HCT116 (cell line): Measurements from ENCODE around the gene DCAF17.

ENCODE experiments used
- EZH2 ChIP-seq: fragments of 200-600 bp; sonication (generic); IDR thresholded peaks from 2 replicates; pipeline ENCODE4 v1.6.1; 2017; ENCODE audit warnings: antibody characterized with exemption, mixed run types
- POLR2A ChIP-seq: IDR thresholded peaks from 2 replicates; pipeline ENCODE4 v1.7.0; 2011; ENCODE audit warnings: borderline replicate concordance; ENCODE audit not compliant: insufficient read depth, insufficient read length; ENCODE audit errors: extremely low read depth
- RAD21 ChIP-seq: IDR thresholded peaks from 2 replicates; pipeline ENCODE4 v1.6.1; 2012; ENCODE audit warnings: low read depth, mild to moderate bottlenecking
- SIN3A ChIP-seq: IDR thresholded peaks from 2 replicates; pipeline ENCODE4 v1.6.1; 2012; ENCODE audit warnings: low read depth
- TF ChIP-seq, protein P1 (sequence below): IDR thresholded peaks from 2 replicates; pipeline ENCODE4 v1.6.1; 2011; ENCODE audit warnings: mild to moderate bottlenecking, low read length, moderate library complexity; ENCODE audit not compliant: insufficient replicate concordance; ENCODE audit errors: extremely low read depth
- TF ChIP-seq, protein P2 (sequence below), 3 experiments: fragments of 200-600 bp in 1 of 3; sonication (generic) in 1 of 3; IDR thresholded peaks in 2 of 3; conservative IDR thresholded peaks in 1 of 3; 2 replicates each; pipeline ENCODE4 v1.5.1; 2012 to 2017; ENCODE audit warnings: low read depth in 2 of 3, low read length in 2 of 3, antibody characterized with exemption in 1 of 3, borderline replicate concordance in 1 of 3, control low read depth in 1 of 3, mild to moderate bottlenecking in 1 of 3, mixed read lengths in 1 of 3, mixed run types in 1 of 3, moderate library complexity in 1 of 3; ENCODE audit not compliant: insufficient read depth in 1 of 3

DNA sequence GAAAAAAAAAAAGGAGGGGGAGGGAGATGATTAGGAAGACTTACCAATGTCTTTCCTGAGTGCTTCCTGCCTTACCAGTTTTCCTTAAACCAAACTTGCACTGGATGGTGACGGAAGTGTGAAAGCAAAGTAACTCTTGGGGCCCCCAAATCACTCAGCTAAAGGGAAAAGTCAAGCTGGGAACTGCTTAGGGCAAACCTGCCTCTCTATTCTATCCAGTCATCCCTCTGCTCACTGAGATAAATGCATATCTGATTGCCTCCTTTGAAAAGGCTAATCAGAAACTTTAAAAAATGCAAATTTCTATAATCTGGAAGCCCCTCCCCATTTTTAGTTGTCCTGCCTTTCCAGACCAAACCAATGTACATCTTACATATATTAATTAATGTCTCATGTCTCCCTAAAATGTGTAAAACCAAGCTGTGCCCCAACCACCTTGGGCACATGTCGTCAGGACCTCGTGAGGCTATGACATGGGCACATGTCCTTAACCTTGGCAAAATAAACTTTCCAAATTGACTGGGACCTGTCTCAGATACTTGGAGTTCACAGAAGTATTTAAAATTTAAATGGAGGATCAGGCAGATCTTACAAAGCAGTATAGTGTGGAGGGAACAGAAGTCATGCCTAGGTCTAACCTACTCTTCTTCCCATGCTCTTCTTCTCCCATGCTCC, 81.0 kb downstream of the DCAF17 start:
- TF ChIP-seq SIN3A: no peak
- TF ChIP-seq EZH2: no peak
- no peak for TF ChIP-seq RAD21
- TF ChIP-seq, protein P1, sequence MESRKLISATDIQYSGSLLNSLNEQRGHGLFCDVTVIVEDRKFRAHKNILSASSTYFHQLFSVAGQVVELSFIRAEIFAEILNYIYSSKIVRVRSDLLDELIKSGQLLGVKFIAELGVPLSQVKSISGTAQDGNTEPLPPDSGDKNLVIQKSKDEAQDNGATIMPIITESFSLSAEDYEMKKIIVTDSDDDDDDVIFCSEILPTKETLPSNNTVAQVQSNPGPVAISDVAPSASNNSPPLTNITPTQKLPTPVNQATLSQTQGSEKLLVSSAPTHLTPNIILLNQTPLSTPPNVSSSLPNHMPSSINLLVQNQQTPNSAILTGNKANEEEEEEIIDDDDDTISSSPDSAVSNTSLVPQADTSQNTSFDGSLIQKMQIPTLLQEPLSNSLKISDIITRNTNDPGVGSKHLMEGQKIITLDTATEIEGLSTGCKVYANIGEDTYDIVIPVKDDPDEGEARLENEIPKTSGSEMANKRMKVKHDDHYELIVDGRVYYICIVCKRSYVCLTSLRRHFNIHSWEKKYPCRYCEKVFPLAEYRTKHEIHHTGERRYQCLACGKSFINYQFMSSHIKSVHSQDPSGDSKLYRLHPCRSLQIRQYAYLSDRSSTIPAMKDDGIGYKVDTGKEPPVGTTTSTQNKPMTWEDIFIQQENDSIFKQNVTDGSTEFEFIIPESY: no peak
- TF ChIP-seq, protein P2, sequence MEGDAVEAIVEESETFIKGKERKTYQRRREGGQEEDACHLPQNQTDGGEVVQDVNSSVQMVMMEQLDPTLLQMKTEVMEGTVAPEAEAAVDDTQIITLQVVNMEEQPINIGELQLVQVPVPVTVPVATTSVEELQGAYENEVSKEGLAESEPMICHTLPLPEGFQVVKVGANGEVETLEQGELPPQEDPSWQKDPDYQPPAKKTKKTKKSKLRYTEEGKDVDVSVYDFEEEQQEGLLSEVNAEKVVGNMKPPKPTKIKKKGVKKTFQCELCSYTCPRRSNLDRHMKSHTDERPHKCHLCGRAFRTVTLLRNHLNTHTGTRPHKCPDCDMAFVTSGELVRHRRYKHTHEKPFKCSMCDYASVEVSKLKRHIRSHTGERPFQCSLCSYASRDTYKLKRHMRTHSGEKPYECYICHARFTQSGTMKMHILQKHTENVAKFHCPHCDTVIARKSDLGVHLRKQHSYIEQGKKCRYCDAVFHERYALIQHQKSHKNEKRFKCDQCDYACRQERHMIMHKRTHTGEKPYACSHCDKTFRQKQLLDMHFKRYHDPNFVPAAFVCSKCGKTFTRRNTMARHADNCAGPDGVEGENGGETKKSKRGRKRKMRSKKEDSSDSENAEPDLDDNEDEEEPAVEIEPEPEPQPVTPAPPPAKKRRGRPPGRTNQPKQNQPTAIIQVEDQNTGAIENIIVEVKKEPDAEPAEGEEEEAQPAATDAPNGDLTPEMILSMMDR (IDR thresholded peaks at IDR 0.05 in 2 of 3, conservative IDR thresholded peaks at IDR 0.05 in 1 of 3; ENCODE audit: borderline replicate concordance in 1 of 3, insufficient read depth in 1 of 3, low read depth in 2 of 3, low read length in 2 of 3): no peak
- no peak for TF ChIP-seq POLR2A
